ENCODE measurements around the gene PPP2R5A. TPM values are rescaled to one million over a fixed set of nuclear protein-coding genes. Genes with fewer than 3 reads are reported as not detected.

Gene PPP2R5A
- total RNA-seq, 1 experiment from 2014 or later = 30.4 TPM

Other genes with a start within 250 kb of the PPP2R5A start
- 24.8 and 27.8 TPM in 2 replicates for gene INTS7, start 249.9 kb upstream of the PPP2R5A start, total RNA-seq (2014; rRNA removed; shearing (Covaris generic))
- 24.2 and 28.0 TPM in 2 replicates for gene DTL, start 249.7 kb upstream of the PPP2R5A start, total RNA-seq (2014; rRNA removed; shearing (Covaris generic))
- 8.1 and 10.0 TPM in 2 replicates for gene PACC1, start 129.5 kb downstream of the PPP2R5A start, total RNA-seq (2014; rRNA removed; shearing (Covaris generic))
- gene NENF, start 147.5 kb downstream of the PPP2R5A start, total RNA-seq (2014; rRNA removed; shearing (Covaris generic)) = 52.7 and 54.1 TPM in 2 replicates

Data from RPMI7951 (cell line).